GM19025 (cell line): ENCODE measurements around the gene FERMT1.
"Not testable (repeated sequence)": the region's sequence is repeated elsewhere in the genome, so short reads cannot be mapped to it uniquely, and the experiment has no call there.

Source experiments
- ATAC-seq: cut with Tn5 transposase; IDR thresholded peaks from one replicate; pipeline ENCODE4 v1.9.1; 2021; ENCODE audit warnings: mild to moderate bottlenecking, low read depth, moderate library complexity; ENCODE audit not compliant: unreplicated experiment

FERMT1 gene

GRCh38 chr20:6120491-6120988 lies 2.3 kb downstream of the FERMT1 start:
- ATAC-seq: no peak

GRCh38 chr20:6116758-6117157 lies 6.1 kb downstream of the FERMT1 start:
- ATAC-seq: no peak

GRCh38 chr20:6115221-6115895 lies 7.5 kb downstream of the FERMT1 start:
- ATAC-seq: no peak

GRCh38 chr20:6114696-6115095 lies 8.1 kb downstream of the FERMT1 start:
- no peak for ATAC-seq

GRCh38 chr20:6113951-6114350 lies 8.9 kb downstream of the FERMT1 start:
- ATAC-seq: no peak

- not testable (repeated sequence) for ATAC-seq
Measured at GRCh38 chr20:6112965-6113364, 9.9 kb downstream of the FERMT1 start.

- ATAC-seq: no peak
Measured at GRCh38 chr20:6108330-6108729, 14.5 kb downstream of the FERMT1 start.

GRCh38 chr20:6104493-6105188 lies 18.2 kb downstream of the FERMT1 start:
- no peak for ATAC-seq

- no peak for ATAC-seq
Measured at GRCh38 chr20:6103301-6103700, 19.5 kb downstream of the FERMT1 start.

- ATAC-seq: no peak
Measured at GRCh38 chr20:6101346-6101745, 21.5 kb downstream of the FERMT1 start.

GRCh38 chr20:6100246-6100645 lies 22.6 kb downstream of the FERMT1 start:
- ATAC-seq: no peak

GRCh38 chr20:6099819-6100218 lies 23.0 kb downstream of the FERMT1 start:
- no peak for ATAC-seq

GRCh38 chr20:6095409-6095808 lies 27.4 kb downstream of the FERMT1 start:
- no peak for ATAC-seq

GRCh38 chr20:6094565-6094964 lies 28.3 kb downstream of the FERMT1 start:
- no peak for ATAC-seq

GRCh38 chr20:6094063-6094462 lies 28.8 kb downstream of the FERMT1 start:
- ATAC-seq: no peak

- no peak for ATAC-seq
Measured at GRCh38 chr20:6091661-6092060, 31.2 kb downstream of the FERMT1 start.

- no peak for ATAC-seq
Measured at GRCh38 chr20:6086868-6087267, 36.0 kb downstream of the FERMT1 start.

- no peak for ATAC-seq
Measured at GRCh38 chr20:6083926-6084325, 38.9 kb downstream of the FERMT1 start.

- ATAC-seq: no peak
Measured at GRCh38 chr20:6081236-6081635, 41.6 kb downstream of the FERMT1 start.

- no peak for ATAC-seq
Measured at GRCh38 chr20:6079016-6079415, 43.8 kb downstream of the FERMT1 start.

GRCh38 chr20:6075428-6076219 lies 47.2 kb downstream of the FERMT1 start:
- no peak for ATAC-seq
